ENCODE measurements around the gene ACSF3.
"Not testable (repeated sequence)": the region's sequence is repeated elsewhere in the genome, so short reads cannot be mapped to it uniquely, and the experiment has no call there.

Gene ACSF3

DNA sequence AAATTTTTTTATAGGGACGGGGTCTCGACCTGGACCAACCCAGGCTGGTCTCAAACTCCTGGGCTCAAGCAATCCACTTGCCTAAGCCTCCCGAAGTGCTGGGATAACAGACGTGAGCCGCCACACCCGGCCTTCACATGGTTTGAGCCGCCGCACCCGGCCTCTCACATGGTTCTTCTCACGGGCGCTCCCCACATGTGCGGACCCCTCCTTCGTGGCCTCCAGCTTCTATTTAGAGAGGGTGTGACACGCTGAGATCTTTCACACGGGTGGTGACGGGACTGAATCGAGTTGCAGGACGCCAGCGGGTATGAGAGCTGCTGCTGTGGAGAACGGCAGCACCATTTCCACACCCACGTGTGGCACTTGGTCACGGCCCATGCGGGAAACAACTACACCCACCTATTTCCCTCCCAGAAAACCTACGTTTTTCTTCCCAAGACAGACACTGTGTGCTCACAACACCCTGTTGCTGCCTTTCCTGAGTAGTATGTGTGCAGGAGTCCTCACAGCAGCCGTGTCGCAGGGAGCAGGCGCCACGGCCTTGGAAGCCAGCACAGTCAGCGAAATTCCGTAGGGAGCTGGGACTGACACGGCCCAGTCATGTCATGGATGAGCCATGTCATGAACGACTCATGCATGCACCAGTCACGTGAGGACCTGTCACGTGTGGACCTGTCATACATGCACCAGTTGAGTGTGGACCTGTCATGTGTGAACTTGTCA, 20.1 kb upstream of the ACSF3 start:
- DNase-seq (ENCODE audit: low read depth), result no peak

DNA sequence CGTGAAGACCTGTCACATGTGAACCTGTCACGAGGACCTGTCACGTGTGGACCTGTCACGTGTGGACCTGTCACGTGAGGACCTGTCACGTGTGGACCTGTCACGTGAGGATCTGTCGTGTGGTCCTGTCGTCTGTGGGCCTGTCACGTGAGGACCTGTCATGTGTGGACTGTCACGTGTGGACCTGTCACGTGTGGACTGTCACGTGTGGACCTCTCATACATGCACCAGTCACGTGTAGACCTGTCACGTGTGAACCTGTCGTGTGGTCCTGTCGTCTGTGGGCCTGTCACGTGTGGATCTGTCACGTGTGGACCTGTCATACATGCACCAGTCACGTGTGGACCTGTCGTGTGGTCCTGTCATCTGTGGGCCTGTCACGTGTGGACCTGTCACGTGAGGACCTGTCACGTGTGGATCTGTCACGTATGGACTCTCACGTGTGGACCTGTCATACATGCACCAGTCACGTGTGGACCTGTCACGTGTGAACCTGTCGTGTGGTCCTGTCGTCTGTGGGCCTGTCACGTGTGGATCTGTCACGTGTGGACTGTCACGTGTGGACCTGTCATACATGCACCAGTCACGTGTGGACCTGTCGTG, 19.5 kb upstream of the ACSF3 start:
- DNase-seq (ENCODE audit: low read depth), result not testable (repeated sequence)

DNA sequence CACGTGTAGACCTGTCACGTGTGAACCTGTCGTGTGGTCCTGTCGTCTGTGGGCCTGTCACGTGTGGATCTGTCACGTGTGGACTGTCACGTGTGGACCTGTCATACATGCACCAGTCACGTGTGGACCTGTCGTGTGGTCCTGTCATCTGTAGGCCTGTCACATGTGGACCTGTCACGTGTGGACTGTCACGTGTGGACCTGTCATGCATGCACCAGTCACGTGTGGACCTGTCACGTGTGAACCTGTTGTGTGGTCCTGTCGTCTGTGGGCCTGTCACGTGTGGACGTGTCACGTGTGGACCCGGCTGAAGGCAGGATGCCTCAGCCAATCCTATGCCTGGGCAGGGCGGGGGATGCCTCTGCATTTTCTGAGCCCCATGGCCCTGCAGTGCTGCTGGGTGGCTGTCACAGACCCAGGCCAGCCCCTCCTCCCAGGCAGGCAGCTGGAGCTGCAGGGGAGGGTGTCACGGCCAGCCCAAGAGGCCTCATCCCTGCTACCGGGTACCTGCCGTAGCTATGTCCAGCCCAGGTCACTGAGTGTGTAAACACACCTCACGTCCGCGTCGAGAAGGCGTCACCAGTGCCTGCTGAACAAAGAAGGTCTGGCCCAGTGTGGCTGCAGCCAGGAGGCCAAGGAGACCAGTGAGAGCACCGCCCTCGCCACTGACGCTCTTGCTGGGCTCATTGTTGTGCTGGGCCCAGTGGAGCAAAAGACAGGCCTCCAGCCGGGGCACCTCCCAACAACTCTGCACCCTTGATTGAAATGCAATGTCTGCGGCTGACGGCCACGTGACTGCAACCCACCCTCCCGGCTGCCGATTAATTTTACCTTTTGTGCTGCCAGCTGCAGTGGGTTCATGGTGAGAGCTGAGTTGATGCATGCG, 18.6 kb upstream of the ACSF3 start:
- no peak for DNase-seq (ENCODE audit: low read depth)

DNA sequence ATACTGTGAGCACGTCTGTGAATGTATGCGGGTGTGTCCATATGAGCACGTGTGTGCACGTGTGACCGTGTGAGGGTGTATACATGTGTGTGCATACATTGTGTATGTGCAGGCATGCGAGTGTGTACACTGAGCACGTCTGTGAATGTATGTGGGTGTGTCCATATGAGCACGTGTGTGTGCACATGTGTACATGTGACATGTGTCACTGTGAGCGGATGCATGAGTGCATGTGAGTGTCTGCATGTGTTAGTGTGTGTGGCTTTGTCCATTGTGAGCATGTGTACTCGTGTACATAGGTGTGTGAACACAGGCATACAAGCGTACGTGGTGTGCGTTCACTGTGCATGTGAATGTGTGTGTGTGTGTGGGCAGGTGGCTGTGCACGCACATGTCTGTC, 17.5 kb upstream of the ACSF3 start:
- no peak for DNase-seq (ENCODE audit: low read depth)

DNA sequence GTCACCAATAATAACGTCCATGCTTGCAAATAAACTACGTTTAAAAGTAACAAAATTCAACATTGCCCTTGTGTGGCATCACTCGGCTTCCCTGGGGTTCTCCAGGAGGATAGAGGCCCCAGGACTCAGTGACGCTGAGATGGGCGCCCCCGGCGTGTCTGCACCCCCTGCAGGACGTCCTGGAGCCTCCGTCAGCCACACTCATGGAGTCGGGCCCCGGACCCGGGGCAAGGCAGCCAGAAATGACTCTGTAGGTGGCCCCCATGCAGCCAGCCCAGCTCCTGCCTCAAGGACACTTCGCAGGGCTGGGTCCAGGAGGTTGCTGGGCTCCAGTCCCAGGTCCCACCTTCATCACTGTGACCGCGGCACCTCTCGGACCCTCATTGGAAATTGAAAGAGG, 16.6 kb upstream of the ACSF3 start:
- no peak for DNase-seq (ENCODE audit: low read depth)

DNA sequence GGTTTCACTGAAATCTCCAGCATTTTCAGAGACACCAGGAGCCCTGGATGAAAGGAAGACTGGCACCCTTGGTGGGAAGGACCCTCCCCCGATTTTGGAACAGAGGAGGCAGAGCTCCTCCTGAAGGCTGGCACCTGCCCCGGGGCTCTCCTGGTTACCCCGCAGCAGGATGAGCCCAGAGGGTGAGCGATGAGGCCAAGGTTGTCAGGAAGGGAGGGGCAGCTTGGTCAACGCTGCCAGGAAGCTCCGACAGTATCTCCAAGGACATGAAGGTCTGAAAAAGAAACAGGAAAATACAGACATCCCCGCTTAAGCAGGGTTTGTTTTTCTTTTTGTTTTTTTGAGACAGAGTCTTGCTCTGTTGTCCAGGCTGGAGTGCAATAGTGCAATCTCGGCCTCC, 15.5 kb upstream of the ACSF3 start:
- no peak for DNase-seq (ENCODE audit: low read depth)

DNA sequence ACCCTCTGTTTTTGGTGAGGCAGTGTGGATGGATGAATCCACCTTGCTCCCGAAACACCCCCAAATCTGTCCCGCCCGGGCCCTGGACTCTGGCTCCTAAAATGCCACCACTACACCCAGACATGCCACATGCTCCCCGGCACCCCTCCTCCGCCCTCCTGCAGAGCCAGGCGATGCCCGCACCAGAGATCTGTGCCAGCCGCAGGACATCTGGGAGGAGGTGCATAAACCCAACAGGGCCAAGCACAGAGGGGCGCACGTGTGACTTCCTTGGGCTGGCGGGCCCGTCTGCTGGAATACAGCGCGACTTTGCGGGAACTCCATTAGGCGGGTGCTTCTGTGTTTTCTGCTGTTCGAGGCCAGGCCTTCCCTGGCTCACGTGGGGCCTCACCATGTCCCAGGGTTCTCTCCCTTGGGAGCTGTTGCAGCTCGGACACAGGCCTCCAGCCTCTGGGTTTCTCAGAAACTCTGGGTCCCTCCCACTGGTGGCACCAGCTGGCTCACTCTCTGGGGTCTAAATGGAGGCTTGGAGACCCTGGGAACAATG, 14.1 kb upstream of the ACSF3 start:
- DNase-seq (ENCODE audit: low read depth), result no peak

DNA sequence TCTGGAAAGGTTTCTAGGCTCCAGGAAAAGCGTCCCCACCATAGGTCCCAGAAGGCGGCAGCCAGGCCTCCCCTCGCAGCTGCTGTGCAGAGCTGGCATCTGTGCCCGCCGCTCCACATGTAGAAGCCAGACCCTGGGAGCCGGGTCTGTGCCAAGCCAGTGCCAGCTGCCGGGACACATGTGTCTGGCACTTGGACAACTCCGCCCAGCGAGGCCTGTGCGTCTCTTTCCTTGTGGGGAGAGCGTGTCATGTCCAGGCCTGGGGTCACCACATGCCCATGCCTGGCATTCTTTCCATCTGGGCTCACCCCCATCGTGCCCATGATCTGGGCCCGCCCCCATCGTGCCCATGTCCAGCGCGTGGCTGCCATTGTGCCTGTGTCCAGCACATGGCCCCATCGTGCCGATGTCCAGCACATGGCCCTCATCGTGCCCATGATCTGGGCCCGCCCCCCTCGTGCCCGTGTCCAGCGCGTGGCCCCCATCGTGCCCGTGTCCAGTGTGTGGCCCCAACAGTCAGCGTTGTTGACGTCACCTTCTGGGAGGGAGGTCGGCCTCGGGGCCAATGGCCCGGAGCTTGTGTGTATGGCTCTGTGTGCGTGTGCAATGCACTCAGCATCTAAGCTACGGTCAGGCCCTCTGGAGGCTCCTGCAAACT, 13.3 kb upstream of the ACSF3 start:
- no peak for DNase-seq (ENCODE audit: low read depth)

DNA sequence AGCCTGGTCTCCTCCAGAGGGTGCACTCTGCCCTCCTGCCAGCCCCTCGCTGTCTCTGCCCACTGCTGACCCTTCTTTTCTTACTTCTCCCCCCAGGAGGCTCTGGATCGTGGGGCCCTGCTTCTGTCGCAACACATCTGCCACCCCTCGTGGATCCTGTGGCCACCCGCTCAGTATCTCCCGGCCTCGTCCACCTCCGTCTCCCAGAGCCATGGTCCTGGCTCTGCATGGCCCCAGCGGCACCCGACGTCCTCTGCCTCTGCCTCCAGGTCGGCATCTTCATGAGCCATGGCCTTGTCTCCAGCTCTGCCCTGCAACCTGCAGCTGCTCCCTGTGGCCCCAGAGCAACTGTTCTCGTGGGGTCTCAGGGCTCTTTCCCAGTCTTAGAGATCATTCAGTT, 12.1 kb upstream of the ACSF3 start:
- no peak for DNase-seq (ENCODE audit: low read depth)

DNA sequence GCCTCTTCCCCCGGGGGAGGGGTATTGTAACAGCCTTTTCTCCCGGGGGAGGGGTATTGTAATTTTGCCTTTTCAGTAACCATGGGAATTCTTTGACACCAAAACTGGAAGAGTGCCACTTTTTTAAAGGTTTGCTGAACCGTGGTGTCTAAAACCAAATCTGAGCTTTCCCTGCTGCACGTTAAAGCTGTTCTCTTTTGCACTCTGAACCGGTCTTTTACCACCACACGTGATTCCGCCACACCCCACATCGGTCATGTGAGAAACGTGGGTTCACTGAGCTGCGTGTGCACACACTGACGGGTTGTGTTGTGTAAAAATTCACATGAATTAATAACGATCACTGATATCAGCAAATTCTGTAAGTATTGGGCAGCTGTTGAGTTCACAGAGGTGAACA, 9.2 kb upstream of the ACSF3 start:
- DNase-seq (ENCODE audit: low read depth), result no peak

DNA sequence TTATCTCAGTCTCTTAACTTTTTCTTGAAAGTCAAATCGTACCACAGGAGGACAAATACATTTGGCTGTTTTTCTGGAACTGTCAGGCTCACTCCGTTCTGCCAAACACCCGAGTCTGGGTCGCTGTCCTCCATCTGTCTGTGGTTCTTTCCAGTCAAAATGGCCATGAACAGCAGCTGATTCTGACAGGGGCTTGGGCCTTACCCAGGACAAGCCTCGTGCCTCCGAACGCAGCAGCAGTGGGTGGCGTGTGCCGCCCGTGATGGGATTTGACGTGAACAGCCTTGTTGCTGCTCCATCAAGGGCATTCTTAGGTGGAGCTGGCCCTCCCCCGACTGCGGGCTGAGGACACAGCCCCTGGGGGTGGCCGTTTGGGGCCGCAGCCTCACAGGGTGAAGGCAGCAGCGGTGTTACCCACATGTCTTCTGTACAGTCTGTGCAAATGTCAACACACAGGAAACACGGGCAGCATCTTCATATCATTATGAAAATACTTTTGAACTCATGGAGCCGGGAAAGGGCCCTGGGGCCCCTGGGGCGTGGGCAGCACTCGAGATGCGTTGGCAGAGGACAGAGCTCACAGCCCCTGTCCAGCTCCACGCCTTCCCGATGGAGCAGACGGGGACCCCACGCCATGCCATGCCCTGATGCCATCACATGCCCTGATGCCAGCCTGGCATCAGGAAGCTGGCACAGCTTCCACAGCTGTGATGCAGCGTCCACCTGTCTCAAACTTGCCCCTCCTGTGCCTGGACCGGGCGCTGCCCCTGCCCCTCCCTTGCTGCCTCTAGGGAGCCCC, 8.6 kb upstream of the ACSF3 start:
- no peak for DNase-seq (ENCODE audit: low read depth)

DNA sequence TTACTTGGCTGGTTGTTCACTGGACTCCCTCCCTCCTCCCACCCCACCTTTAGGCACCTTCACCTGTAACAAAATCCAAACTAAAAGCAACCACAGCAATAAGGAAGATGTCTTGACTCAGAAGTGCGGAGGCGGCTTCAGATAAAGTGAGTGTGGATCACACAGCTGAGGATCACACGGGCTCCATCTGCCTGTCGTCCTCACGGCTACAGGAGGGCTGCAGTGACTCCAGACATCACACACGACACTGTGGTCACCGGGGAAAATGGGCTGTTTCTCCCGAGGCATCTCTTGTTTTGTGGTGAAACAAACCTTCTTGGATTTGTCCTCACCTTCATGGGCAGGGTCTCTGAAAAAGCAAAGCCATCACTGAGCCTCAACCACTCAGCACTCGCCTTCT, 7.9 kb upstream of the ACSF3 start:
- DNase-seq (ENCODE audit: low read depth), result no peak

DNA sequence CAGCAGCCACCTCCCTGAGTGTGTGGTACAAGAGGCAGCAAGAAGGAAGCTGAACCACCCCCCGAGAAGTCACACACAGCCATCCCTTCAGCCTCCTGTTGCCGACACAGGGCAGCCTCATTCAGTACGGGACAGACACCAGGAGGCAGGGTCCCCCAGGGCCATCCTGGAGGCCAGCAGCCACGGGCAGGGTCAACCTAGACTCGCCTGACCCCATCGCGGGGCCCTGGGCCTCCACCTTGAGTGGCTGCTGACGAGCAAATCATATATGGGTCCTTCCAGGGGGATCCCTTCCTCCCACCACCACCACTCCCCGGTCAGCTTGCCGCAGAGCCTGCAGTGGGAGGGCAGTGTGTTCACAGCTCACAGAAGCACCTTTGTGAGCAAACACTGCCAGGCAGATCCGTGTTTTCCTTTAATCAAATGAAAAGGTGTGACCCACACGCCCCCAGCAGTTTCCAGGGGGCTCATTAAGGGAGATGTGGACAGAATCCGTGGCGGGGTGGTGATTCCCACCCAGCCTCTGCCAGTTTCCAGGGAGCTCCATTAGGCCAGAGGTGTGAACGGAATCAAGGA, 5.6 kb upstream of the ACSF3 start:
- no peak for DNase-seq (ENCODE audit: low read depth)

DNA sequence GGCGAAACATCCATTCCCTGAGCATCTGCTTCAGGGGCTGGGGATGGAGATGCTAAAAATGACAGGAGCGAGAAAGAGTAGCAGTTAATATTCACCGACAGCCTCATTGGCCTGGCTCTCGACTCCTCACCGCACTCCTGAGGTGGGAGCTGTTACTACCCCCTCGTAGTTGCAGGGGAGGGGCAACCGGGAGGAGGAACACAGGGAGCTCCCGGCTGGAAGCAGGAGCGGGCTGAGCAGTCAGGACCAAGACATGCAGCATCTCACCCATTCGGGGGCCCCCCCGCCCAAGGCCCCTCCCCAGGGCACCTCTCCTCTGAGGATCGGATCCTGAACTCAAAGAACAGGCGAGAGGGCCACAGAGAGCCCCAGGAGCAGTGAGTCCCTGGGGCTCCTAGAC, 4.5 kb upstream of the ACSF3 start:
- no peak for DNase-seq (ENCODE audit: low read depth)

DNA sequence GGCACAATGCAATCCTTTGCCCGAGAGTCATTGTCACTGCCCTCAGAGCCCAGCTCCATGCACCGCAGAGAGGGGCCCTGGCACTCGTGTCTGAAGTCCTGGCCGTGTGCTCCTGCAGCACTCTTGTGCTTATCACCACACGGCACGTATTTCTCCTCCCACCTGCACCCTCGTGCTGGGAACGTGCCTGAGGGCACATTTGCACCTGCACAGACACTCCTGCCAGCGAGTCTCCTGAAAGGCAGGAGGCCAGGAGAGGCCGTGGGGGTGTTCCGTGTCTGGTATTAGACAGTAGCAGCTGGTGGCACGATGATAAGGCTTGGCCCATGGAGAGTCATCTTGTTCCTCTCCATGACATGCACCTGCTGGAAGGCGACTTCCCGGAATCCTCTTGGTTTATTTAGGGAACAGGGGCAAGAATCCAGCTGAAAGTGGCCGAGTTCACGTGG, 3.4 kb upstream of the ACSF3 start:
- DNase-seq (ENCODE audit: low read depth), result no peak

DNA sequence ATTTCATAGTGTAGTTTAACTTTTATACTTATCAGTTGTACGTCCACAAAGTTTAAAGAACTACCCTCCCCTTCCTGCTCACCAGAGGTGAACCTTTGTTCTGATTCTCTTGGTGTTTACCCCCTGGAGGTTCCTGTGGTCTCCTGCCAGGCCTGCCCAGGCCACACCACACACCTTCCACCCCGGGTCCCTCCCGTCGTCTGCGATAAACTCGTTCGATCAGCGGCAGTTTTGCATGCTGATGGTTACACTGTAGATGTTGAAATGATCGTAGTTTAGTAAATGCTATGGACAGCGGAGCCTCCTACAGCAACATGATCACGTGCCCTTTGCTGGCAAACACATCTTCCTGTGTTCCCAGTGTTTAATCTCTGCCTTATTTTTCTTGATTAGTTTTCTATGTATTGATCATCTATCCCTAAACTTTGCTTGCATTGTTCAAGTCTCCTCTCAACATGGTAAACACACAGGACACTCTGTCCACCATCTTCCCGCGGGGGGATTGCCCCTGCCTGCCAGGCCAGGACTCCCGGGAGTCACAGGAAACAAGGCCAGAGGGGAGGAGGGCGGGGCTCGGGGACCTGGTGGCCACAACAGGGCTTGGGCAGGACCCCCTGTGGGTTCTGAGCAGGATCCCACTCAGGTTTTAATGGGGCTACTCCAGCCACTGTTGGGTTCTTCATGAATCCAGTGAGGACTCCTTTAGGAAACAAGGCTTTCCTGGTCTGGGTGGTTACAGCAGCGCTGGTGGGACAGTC, 2.8 kb upstream of the ACSF3 start:
- DNase-seq (ENCODE audit: low read depth), result no peak

DNA sequence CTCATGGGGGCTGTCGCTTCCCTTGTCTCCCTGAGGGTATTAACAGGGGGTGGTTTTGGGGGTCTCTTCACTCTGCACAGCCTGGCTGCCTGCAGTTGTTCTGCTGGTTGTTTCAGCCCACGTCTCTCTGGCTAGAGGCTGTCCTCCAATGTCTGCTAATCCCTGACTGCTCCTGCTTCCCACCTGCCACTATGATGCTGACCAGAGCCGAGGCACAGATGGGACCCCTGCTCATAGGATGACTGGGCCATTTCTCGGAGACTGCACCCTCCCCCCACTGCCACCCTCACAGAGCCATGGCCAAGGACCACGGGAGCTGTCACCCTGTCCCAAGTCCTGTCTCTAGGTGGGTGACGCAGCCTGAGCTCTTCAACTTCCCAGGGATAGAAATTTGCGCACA, 1.6 kb upstream of the ACSF3 start:
- no peak for DNase-seq (ENCODE audit: low read depth)

DNA sequence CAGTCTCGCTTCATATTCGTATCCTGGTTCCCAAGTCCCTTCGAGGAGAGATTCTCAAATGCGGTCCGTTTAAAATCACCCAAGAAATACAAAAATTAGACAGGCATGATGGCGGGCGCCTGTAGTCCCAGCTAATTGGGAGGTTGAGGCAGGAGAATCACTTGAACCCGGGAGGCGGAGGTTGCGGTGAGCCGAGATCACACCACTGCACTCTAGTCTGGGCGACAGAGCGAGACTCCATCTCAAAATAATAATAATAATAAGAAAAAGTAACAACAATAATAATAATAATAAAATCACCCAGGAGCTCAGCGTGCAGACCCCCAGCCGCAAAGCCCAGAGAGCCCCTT, 425 bp upstream of the ACSF3 start:
- not testable (repeated sequence) for DNase-seq (ENCODE audit: low read depth)

DNA sequence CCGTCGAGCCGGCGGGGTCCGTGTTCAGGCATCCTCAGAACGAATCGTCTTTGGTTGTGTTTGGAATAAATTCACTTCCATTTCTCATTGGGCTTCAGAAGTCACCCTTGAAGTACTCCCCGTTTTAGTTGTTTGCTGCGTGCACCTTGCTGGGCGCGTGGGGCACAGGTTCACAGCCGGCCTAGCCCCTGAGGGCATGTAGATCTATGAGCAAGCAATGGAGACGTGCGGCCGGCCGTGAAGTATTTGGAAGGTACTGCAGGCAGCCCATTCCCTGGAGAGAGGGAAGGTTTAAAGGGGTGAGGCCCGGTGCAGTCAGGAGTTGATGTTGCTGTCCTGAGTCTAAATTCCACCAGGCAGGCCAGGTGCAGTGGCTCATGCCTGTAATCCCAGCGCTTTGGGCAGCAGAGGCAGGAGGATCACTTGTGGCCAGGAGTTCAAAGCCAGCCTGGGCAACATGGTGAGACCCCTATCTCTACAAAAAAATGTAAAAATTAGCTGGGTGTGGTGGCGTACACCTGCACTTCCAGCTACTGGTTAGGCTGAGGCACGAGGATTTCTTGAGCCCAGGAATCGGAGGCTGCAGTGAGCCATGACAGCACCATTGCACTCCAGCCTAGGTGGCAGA, 714 bp downstream of the ACSF3 start:
- peak; percentile 29 for DNase-seq (ENCODE audit: low read depth)

DNA sequence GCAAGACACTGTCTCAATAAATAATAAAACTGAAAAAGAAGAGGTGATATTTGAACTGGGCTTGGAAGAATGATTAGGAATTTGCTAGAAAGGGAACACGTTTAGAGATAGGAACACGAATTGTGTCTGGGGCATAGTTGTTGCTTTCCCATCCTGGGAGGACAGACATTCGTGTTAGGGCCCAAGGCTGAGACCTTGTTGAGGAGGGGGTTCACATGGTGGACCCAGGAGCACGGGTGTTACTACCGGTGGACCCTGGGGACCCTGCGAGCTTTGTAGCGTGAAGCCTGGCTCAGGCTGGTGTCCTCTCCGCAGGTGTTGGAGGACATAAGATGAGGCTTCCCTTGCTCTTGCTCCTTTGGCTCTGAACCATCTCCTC, 1.2 kb downstream of the ACSF3 start:
- DNase-seq (ENCODE audit: low read depth), result no peak
